Smooth muscle cell (in vitro differentiated cells): ENCODE measurements around the gene FAT1. TPM values are rescaled to one million over a fixed set of nuclear protein-coding genes. Genes with fewer than 3 reads are reported as not detected.

Experiments
- DNase-seq: peaks from one replicate; lab custom pipeline; 2025; ENCODE audit not compliant: unreplicated experiment; lab: John Stamatoyannopoulos, UW
- H2AFZ ChIP-seq: fragments of 200-600 bp; sonication (generic); 2 replicates; pipeline ENCODE4 v1.6.0; 2016; ENCODE audit warnings: antibody characterized with exemption, low read depth, mild to moderate bottlenecking
- H3F3A ChIP-seq: fragments of 200-600 bp; sonication (generic); 2 replicates; pipeline ENCODE4 v1.6.0; 2017; ENCODE audit warnings: antibody characterized with exemption, low read depth
- H3K27ac ChIP-seq: fragments of 200-600 bp; sonication (generic); 2 replicates; pipeline ENCODE4 v1.5.1; 2016; ENCODE audit warnings: low read depth, mild to moderate bottlenecking
- H3K27me3 ChIP-seq: fragments of 200-600 bp; sonication (generic); 2 replicates; pipeline ENCODE4 v1.6.1; 2016; ENCODE audit warnings: low read depth, mild to moderate bottlenecking
- H3K36me3 ChIP-seq: fragments of 200-600 bp; sonication (generic); 2 replicates; pipeline ENCODE4 v1.5.1; 2016; ENCODE audit warnings: low read depth
- H3K4me1 ChIP-seq: fragments of 200-600 bp; sonication (generic); 2 replicates; pipeline ENCODE4 v1.5.1; 2016; ENCODE audit warnings: low read depth
- H3K4me2 ChIP-seq: fragments of 200-600 bp; sonication (generic); 2 replicates; pipeline ENCODE4 v1.6.0; 2016; ENCODE audit warnings: mild to moderate bottlenecking
- H3K4me3 ChIP-seq: fragments of 200-600 bp; sonication (generic); 2 replicates; pipeline ENCODE4 v1.5.1; 2016; ENCODE audit warnings: mild to moderate bottlenecking
- H3K79me2 ChIP-seq: fragments of 200-600 bp; sonication (generic); 2 replicates; pipeline ENCODE4 v1.6.0; 2016; ENCODE audit warnings: low read depth, mild to moderate bottlenecking
- H3K9ac ChIP-seq: fragments of 200-600 bp; sonication (generic); 2 replicates; pipeline ENCODE4 v1.6.0; 2016; ENCODE audit warnings: low read depth
- H3K9me3 ChIP-seq: fragments of 200-600 bp; sonication (generic); replicated peaks from 2 replicates; pipeline ENCODE4 v1.5.1; 2016; ENCODE audit warnings: low read depth
- H4K20me1 ChIP-seq: fragments of 200-600 bp; sonication (generic); 2 replicates; pipeline ENCODE4 v1.6.0; 2016; ENCODE audit warnings: low read depth
- CTCF ChIP-seq: fragments of 200-600 bp; sonication (generic); IDR thresholded peaks from 2 replicates; pipeline ENCODE4 v1.5.1; 2017; ENCODE audit warnings: borderline replicate concordance, mild to moderate bottlenecking, antibody characterized with exemption; ENCODE audit not compliant: insufficient read depth, poor library complexity, severe bottlenecking
- WGBS: methylation state at CpG from one replicate; pipeline ENCODE4 v1.1.7; 2016; ENCODE audit warnings: low lambda C conversion rate; 5-methylcytosine and 5-hydroxymethylcytosine counted together
- polyA plus RNA-seq: library from polyadenylated mRNA; unstranded; fragments of >200 nt; fragmentation: Nextera tagmentation; extraction: Ambion mirVana; gene quantifications from 2 replicates; pipeline ENCODE4 v1.2.1, GENCODE V29; 2016
- total RNA-seq: library from RNA; depleted of rRNA; stranded (reverse); fragments of >200 nt; gene quantifications from 2 replicates; pipeline ENCODE4 v1.2.3, GENCODE V29; 2014

The FAT1 gene
- total and polyA plus RNA-seq, 2 experiments from 2014 or later = 42.4 to 395 TPM

DNA sequence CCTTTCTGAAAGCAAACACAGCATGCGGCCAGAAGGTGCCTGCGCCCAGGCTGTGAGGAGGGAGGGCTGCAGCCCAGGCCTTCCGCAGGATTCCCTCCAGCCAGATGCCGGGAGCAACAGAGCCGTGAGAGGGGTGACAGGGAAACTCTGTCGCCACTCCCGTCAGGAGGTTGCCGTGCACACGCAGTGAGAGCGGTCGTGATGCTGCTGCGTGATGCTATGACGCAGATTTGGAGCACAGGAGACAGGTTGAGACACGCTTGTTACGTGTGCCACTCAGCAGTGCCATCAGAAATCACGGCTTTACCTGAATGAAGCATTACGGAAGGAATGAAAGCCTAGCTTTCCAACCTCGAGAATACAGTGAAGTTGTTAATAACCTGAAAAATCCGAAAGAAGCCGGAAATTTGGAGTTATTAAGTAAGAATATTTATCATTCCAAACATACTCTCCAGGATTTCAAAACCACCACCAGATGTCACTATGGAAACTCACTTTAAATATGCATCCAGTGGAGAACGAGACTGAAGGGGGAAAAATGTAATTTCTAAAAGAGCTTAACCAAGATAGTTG, 54.4 kb downstream of the FAT1 start:
- Histone ChIP-seq H3K4me3 (no peak overlapping the region), H3K9me3 (no peaks in the 10 kb centered on the region), H3K79me2 (peaks cover 44% of the 10 kb centered on the region), H3K36me3 (no peaks in the 10 kb centered on the region), H2AFZ (no peak overlapping the region), H4K20me1 (peaks cover 94% of the 10 kb centered on the region), H3K27me3 (no peaks in the 10 kb centered on the region), H3F3A (no peaks in the 10 kb centered on the region), H3K9ac (no peak overlapping the region), H3K4me1 (peaks cover 12% of the 10 kb centered on the region), H3K4me2 (peak overlapping the region; percentile 45), H3K27ac (peak overlapping the region; percentile 25)
- DNase-seq = no peak
- peak; percentile 58 for TF ChIP-seq CTCF
- 54% methylated on average over 21 of the region's 21 CpGs for WGBS

- H3K27me3 ChIP-seq = no peaks in the 10 kb centered on the region
- no peak overlapping the region for H2AFZ ChIP-seq
- TF ChIP-seq CTCF = no peak
- H3K4me3 ChIP-seq = no peak overlapping the region
- H3K4me2 ChIP-seq = no peak overlapping the region
- DNase-seq = no peak
- H4K20me1 ChIP-seq = peaks cover 94% of the 10 kb centered on the region
- peaks cover 12% of the 10 kb centered on the region for H3K4me1 ChIP-seq
- WGBS = 69% methylated on average over 3 of the region's 3 CpGs
- H3K27ac ChIP-seq = no peak overlapping the region
- H3K9me3 ChIP-seq = no peaks in the 10 kb centered on the region
- no peaks in the 10 kb centered on the region for H3F3A ChIP-seq
- no peaks in the 10 kb centered on the region for H3K36me3 ChIP-seq
- H3K9ac ChIP-seq = no peak overlapping the region
- peaks cover 37% of the 10 kb centered on the region for H3K79me2 ChIP-seq
These were observed 56.9 kb downstream of the FAT1 start for GRCh38 chr4:186666750-186667149.

DNA sequence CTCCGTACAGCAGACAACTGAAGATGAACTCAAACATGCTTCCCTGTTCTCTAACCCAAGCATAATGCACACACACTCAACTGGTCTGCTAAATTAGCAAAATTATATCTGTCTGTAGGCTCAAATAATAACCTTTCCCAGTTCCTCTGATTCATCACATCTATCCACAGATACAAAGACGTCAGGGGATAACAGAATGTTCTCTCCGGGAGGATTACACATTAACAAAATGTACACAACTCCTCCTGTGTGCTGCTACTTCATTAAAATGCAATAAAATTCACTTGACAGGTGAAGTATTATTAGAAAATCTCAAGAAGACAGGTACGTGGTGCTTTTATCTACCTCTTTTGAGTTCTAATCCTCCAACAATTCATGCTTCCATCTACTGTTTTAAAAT, 57.4 kb downstream of the FAT1 start:
- Histone ChIP-seq H3K36me3 (no peaks in the 10 kb centered on the region), H3K79me2 (peaks cover 35% of the 10 kb centered on the region), H3K4me2 (no peak overlapping the region), H4K20me1 (peaks cover 94% of the 10 kb centered on the region), H3K27ac (no peak overlapping the region), H3F3A (no peaks in the 10 kb centered on the region), H2AFZ (no peak overlapping the region), H3K4me1 (peaks cover 12% of the 10 kb centered on the region), H3K9ac (no peak overlapping the region), H3K27me3 (no peaks in the 10 kb centered on the region), H3K9me3 (no peaks in the 10 kb centered on the region), H3K4me3 (no peak overlapping the region)
- DNase-seq = no peak
- no peak for TF ChIP-seq CTCF
- WGBS = 91% methylated on average over 4 of the region's 4 CpGs

DNA sequence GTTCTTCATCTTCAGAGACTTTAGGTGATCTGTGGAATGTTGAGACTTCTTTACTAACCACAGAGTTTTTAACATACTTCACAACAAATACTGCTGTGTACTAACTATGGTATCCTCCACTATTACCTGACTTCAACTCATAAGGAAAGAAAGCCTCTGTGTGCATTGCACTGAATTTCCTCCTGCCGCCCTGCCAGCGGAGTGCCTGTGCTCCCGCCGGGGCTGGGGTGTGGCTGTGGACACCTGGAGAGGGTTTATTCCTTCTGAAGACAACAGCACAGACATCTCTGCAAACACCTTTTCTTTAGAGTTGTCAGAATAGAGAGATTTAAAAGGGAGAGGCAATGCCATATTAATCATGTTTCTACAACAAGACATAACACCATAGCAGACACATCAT, 63.3 kb downstream of the FAT1 start:
- H2AFZ ChIP-seq = no peak overlapping the region
- no peaks in the 10 kb centered on the region for H3K4me1 ChIP-seq
- H4K20me1 ChIP-seq = peaks cover 97% of the 10 kb centered on the region
- no peak overlapping the region for H3K27ac ChIP-seq
- H3K4me2 ChIP-seq = no peak overlapping the region
- no peak overlapping the region for H3K9ac ChIP-seq
- no peak overlapping the region for H3K4me3 ChIP-seq
- peaks cover 18% of the 10 kb centered on the region for H3K79me2 ChIP-seq
- DNase-seq = no peak
- H3K9me3 ChIP-seq = no peaks in the 10 kb centered on the region
- H3K27me3 ChIP-seq = no peaks in the 10 kb centered on the region
- 99% methylated on average over 4 of the region's 4 CpGs for WGBS
- no peaks in the 10 kb centered on the region for H3F3A ChIP-seq
- no peaks in the 10 kb centered on the region for H3K36me3 ChIP-seq
- TF ChIP-seq CTCF = no peak
